GM12864 (cell line): ENCODE results near the gene SACM1L.
"Not testable (repeated sequence)": the region's sequence is repeated elsewhere in the genome, so short reads cannot be mapped to it uniquely, and the experiment has no call there.

Experiments
- DNase-seq: peaks from one replicate; pipeline ENCODE4 v3.0.0-alpha.2; 2011; ENCODE audit warnings: low read depth
- H3K4me3 ChIP-seq: 2 replicates; pipeline ENCODE4 v1.5.1; 2011; ENCODE audit warnings: mild to moderate bottlenecking, low read depth, low read length, control low read depth
- CTCF ChIP-seq: IDR thresholded peaks from 2 replicates; pipeline ENCODE4 v1.5.1; 2011; ENCODE audit warnings: low read depth, mild to moderate bottlenecking, moderate library complexity, low read length, control low read depth, inconsistent platforms; ENCODE audit errors: missing control alignments

SACM1L gene

GRCh38 chr3:45684327-45684892 is 4.8 kb upstream of the SACM1L start:
- DNase-seq: no peak
- no peak overlapping the region for H3K4me3 ChIP-seq
- no peak for TF ChIP-seq CTCF

GRCh38 chr3:45685722-45686121 is 3.5 kb upstream of the SACM1L start:
- H3K4me3 ChIP-seq, DNase-seq: not testable (repeated sequence)

- DNase-seq: no peak
- H3K4me3 ChIP-seq: no peak overlapping the region
- TF ChIP-seq CTCF: no peak
Observed at GRCh38 chr3:45686850-45687249, 2.3 kb upstream of the SACM1L start.

GRCh38 chr3:45687828-45688193 is 1.4 kb upstream of the SACM1L start:
- H3K4me3 ChIP-seq: peak overlapping the region; percentile 86; the same call in 1 of the 2 replicates
- no peak for DNase-seq
- TF ChIP-seq CTCF: no peak

- no peak for DNase-seq
- H3K4me3 ChIP-seq: peak overlapping the region; percentile 86
- TF ChIP-seq CTCF: no peak
Observed at GRCh38 chr3:45688194-45688881, 858 bp upstream of the SACM1L start.

- no peak for DNase-seq
- TF ChIP-seq CTCF: no peak
- peak overlapping the region; percentile 86 for H3K4me3 ChIP-seq
Observed at GRCh38 chr3:45689787-45690145, 570 bp downstream of the SACM1L start.

GRCh38 chr3:45690336-45691035 is 1.3 kb downstream of the SACM1L start:
- peak; percentile 16 for TF ChIP-seq CTCF
- H3K4me3 ChIP-seq: peak overlapping the region; percentile 86
- no peak for DNase-seq
